Adipocyte (in vitro differentiated cells): ENCODE results near the gene SLC1A7.
A peak's percentile ranks its signal among the peaks of the same experiment; 100 is the strongest.

Experiments used
- DNase-seq: peaks from one replicate; pipeline ENCODE4 v3.0.0-alpha.2; 2015; ENCODE audit warnings: low read depth
- H3K27me3 ChIP-seq: replicated peaks from 2 replicates; pipeline ENCODE4 v1.7.0; 2013; ENCODE audit warnings: mild to moderate bottlenecking, low read length, moderate library complexity; ENCODE audit not compliant: control insufficient read depth, insufficient read depth
- H3K36me3 ChIP-seq: 2 replicates; pipeline ENCODE4 v1.7.0; 2013; ENCODE audit warnings: low read length, mild to moderate bottlenecking, moderate library complexity; ENCODE audit not compliant: control insufficient read depth, insufficient read depth, severe bottlenecking
- H3K4me1 ChIP-seq: 2 replicates; pipeline ENCODE4 v1.7.0; 2013; ENCODE audit warnings: mild to moderate bottlenecking, low read length, moderate library complexity; ENCODE audit not compliant: control insufficient read depth, insufficient read depth
- H3K4me3 ChIP-seq: 2 replicates; pipeline ENCODE4 v1.7.0; 2013; ENCODE audit warnings: mild to moderate bottlenecking, low read length, moderate library complexity
- H3K9ac ChIP-seq: 2 replicates; pipeline ENCODE4 v1.7.0; 2013; ENCODE audit warnings: mild to moderate bottlenecking, low read length, moderate library complexity
- H3K9me3 ChIP-seq: 2 replicates; pipeline ENCODE4 v1.7.0; 2013; ENCODE audit warnings: mild to moderate bottlenecking, low read length, moderate library complexity; ENCODE audit not compliant: control insufficient read depth

Gene SLC1A7

GRCh38 chr1:53062708-53063591 is 79.5 kb downstream of the SLC1A7 start:
- peak overlapping the region; percentile 87 for H3K9ac ChIP-seq
- no peaks in the 10 kb centered on the region for H3K36me3 ChIP-seq
- peak overlapping the region; percentile 84 for H3K4me3 ChIP-seq
- no peaks in the 10 kb centered on the region for H3K27me3 ChIP-seq
- no peak for DNase-seq
- H3K9me3 ChIP-seq: no peaks in the 10 kb centered on the region
- H3K4me1 ChIP-seq: peaks cover 33% of the 10 kb centered on the region

GRCh38 chr1:53061859-53062707 is 80.4 kb downstream of the SLC1A7 start, which contains the start of gene PODN:
PODN (plus strand) TSS chr1:53062213; CDS start chr1:53069856, 7,643 bp downstream.
- Histone ChIP-seq H3K4me3 (peak within 1 kb of the TSS; percentile 84), H3K4me1 (peaks cover 37% of the 10 kb centered on the region), H3K9me3 (no peaks in the 10 kb centered on the region), H3K9ac (peak within 1 kb of the TSS; percentile 87), H3K36me3 (no peaks in the 10 kb centered on the region), H3K27me3 (no peaks in the 10 kb centered on the region)
- peak; percentile 69 for DNase-seq

GRCh38 chr1:53061123-53061858 is 81.1 kb downstream of the SLC1A7 start:
- DNase-seq: peak; percentile 15
- Histone ChIP-seq H3K9ac (peak overlapping the region; percentile 87), H3K9me3 (no peaks in the 10 kb centered on the region), H3K36me3 (no peaks in the 10 kb centered on the region), H3K27me3 (no peaks in the 10 kb centered on the region), H3K4me1 (peaks cover 35% of the 10 kb centered on the region), H3K4me3 (peak overlapping the region; percentile 84)

- Histone ChIP-seq H3K27me3 (no peaks in the 10 kb centered on the region), H3K4me3 (peak overlapping the region; percentile 84), H3K4me1 (peaks cover 35% of the 10 kb centered on the region), H3K36me3 (no peaks in the 10 kb centered on the region), H3K9me3 (no peaks in the 10 kb centered on the region), H3K9ac (peak overlapping the region; percentile 87)
- DNase-seq: peak; percentile 61
These were observed 81.9 kb downstream of the SLC1A7 start for GRCh38 chr1:53060579-53060978.

- no peaks in the 10 kb centered on the region for H3K9me3 ChIP-seq
- no peak overlapping the region for H3K9ac ChIP-seq
- H3K4me3 ChIP-seq: no peak overlapping the region
- H3K36me3 ChIP-seq: peaks cover 18% of the 10 kb centered on the region
- no peak for DNase-seq
- H3K4me1 ChIP-seq: peaks cover 35% of the 10 kb centered on the region
- H3K27me3 ChIP-seq: no peaks in the 10 kb centered on the region
These were observed 85.3 kb downstream of the SLC1A7 start for GRCh38 chr1:53057127-53057526.

GRCh38 chr1:53051676-53052075 is 90.8 kb downstream of the SLC1A7 start:
- Histone ChIP-seq H3K27me3 (no peaks in the 10 kb centered on the region), H3K9me3 (no peaks in the 10 kb centered on the region), H3K4me3 (no peak overlapping the region), H3K9ac (no peak overlapping the region), H3K36me3 (peaks cover 53% of the 10 kb centered on the region), H3K4me1 (peaks cover 44% of the 10 kb centered on the region)
- no peak for DNase-seq

GRCh38 chr1:53050310-53050709 is 92.1 kb downstream of the SLC1A7 start:
- peak; percentile 33 for DNase-seq
- Histone ChIP-seq H3K4me1 (peaks cover 45% of the 10 kb centered on the region), H3K4me3 (peak overlapping the region; percentile 19), H3K9ac (peak overlapping the region; percentile 50), H3K36me3 (peaks cover 56% of the 10 kb centered on the region), H3K27me3 (no peaks in the 10 kb centered on the region), H3K9me3 (no peaks in the 10 kb centered on the region)

- DNase-seq: no peak
- H3K9ac ChIP-seq: no peak overlapping the region
- no peaks in the 10 kb centered on the region for H3K9me3 ChIP-seq
- H3K4me3 ChIP-seq: no peak overlapping the region
- no peaks in the 10 kb centered on the region for H3K27me3 ChIP-seq
- H3K36me3 ChIP-seq: peaks cover 59% of the 10 kb centered on the region
- peaks cover 45% of the 10 kb centered on the region for H3K4me1 ChIP-seq
These were observed 92.9 kb downstream of the SLC1A7 start for GRCh38 chr1:53049574-53049967.

- H3K4me1 ChIP-seq: peaks cover 45% of the 10 kb centered on the region
- peaks cover 59% of the 10 kb centered on the region for H3K36me3 ChIP-seq
- DNase-seq: no peak
- no peak overlapping the region for H3K4me3 ChIP-seq
- no peaks in the 10 kb centered on the region for H3K27me3 ChIP-seq
- H3K9ac ChIP-seq: no peak overlapping the region
- no peaks in the 10 kb centered on the region for H3K9me3 ChIP-seq
These were observed 93.4 kb downstream of the SLC1A7 start for GRCh38 chr1:53048960-53049573.

GRCh38 chr1:53047737-53048736 is 94.4 kb downstream of the SLC1A7 start:
- Histone ChIP-seq H3K9ac (no peak overlapping the region), H3K36me3 (peaks cover 50% of the 10 kb centered on the region), H3K27me3 (no peaks in the 10 kb centered on the region), H3K4me1 (peaks cover 52% of the 10 kb centered on the region), H3K4me3 (no peak overlapping the region), H3K9me3 (no peaks in the 10 kb centered on the region)
- DNase-seq: peak; percentile 45
